Measurements from ENCODE around the gene DERL3. TPM values are rescaled to one million over a fixed set of nuclear protein-coding genes. Genes with fewer than 3 reads are reported as not detected.

DERL3 gene
- total and polyA plus RNA-seq, 2 of the 13 experiments (the other 11 are each of a cell fraction or from before 2014, with no cell fraction given): not detected

- TF ChIP-seq MLXIP (CRISPR knock-in tag; IDR thresholded peaks at IDR 0.05; ENCODE audit: borderline replicate concordance) (no peak), ZNF430 (CRISPR knock-in tag; IDR thresholded peaks at IDR 0.05) (no peak), ZNF879 (CRISPR knock-in tag; IDR thresholded peaks at IDR 0.05) (no peak), ZNF18 (CRISPR knock-in tag; IDR thresholded peaks at IDR 0.05; ENCODE audit: insufficient replicate concordance) (no peak), THAP7 (CRISPR knock-in tag; IDR thresholded peaks at IDR 0.05) (no peak), MAFG (CRISPR knock-in tag; IDR thresholded peaks at IDR 0.05) (no peak), HNRNPUL1 (IDR thresholded peaks at IDR 0.05; ENCODE audit: low read depth, low read length) (no peak), ZSCAN12 (CRISPR knock-in tag; IDR thresholded peaks at IDR 0.05) (no peak), ZNF253 (CRISPR knock-in tag; IDR thresholded peaks at IDR 0.05; ENCODE audit: borderline replicate concordance) (no peak), TRIM22 (IDR thresholded peaks at IDR 0.05) (no peak)
- TF ChIP-seq, protein P1, sequence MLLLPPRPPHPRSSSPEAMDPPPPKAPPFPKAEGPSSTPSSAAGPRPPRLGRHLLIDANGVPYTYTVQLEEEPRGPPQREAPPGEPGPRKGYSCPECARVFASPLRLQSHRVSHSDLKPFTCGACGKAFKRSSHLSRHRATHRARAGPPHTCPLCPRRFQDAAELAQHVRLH (CRISPR knock-in tag; IDR thresholded peaks at IDR 0.05; ENCODE audit: borderline replicate concordance, low read depth): no peak
- TF ChIP-seq, protein P2, sequence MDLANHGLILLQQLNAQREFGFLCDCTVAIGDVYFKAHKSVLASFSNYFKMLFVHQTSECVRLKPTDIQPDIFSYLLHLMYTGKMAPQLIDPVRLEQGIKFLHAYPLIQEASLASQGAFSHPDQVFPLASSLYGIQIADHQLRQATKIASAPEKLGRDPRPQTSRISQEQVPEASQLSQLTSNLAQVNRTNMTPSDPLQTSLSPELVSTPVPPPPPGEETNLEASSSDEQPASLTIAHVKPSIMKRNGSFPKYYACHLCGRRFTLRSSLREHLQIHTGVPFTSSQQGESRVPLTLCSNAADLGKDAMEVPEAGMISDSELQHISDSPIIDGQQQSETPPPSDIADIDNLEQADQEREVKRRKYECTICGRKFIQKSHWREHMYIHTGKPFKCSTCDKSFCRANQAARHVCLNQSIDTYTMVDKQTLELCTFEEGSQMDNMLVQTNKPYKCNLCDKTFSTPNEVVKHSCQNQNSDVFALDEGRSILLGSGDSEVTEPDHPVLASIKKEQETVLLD (CRISPR knock-in tag; IDR thresholded peaks at IDR 0.05; ENCODE audit: low read depth): no peak
- TF ChIP-seq, protein P3, sequence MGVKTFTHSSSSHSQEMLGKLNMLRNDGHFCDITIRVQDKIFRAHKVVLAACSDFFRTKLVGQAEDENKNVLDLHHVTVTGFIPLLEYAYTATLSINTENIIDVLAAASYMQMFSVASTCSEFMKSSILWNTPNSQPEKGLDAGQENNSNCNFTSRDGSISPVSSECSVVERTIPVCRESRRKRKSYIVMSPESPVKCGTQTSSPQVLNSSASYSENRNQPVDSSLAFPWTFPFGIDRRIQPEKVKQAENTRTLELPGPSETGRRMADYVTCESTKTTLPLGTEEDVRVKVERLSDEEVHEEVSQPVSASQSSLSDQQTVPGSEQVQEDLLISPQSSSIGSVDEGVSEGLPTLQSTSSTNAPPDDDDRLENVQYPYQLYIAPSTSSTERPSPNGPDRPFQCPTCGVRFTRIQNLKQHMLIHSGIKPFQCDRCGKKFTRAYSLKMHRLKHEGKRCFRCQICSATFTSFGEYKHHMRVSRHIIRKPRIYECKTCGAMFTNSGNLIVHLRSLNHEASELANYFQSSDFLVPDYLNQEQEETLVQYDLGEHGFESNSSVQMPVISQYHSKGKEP (CRISPR knock-in tag; IDR thresholded peaks at IDR 0.05): no peak
Observed at GRCh38 chr22:23857606-23858483, 19.0 kb upstream of the DERL3 start, which contains the start of gene SLC2A11 (continued).
